T-cell (primary cell): ENCODE results near the gene HOXD12. TPM values are rescaled to one million over a fixed set of nuclear protein-coding genes. Genes with fewer than 3 reads are reported as not detected.

ENCODE experiments used
- ATAC-seq, 4 experiments: fragments of 200-7000 bp in 3 of 4; fragments of 150-1000 bp in 1 of 4; cut with Tn5 transposase; replicated peaks in 1 of 4; 1 replicate in 3 of 4; 2 replicates in 1 of 4; pipeline ENCODE4 v1.10.0; 2021; ENCODE audit warnings: moderate library complexity in 3 of 4, mild to moderate bottlenecking in 2 of 4, moderate number of reproducible peaks in 1 of 4
- CTCF ChIA-PET, 2 donors: fragments of 300-600 bp; sonication (Branson Sonifier 250); formaldehyde crosslinking; loops; one replicate each; lab custom pipeline; 2022; ENCODE audit warnings: antibody characterized with exemption in 2 of 2; lab: Charles Lee
- POLR2A ChIA-PET, 2 donors: fragments of 300-600 bp; sonication (Branson Sonifier 250); formaldehyde crosslinking; loops; one replicate each; lab custom pipeline; 2022; ENCODE audit warnings: antibody characterized with exemption in 2 of 2; lab: Charles Lee
- DNase-seq, 35 experiments: peaks; one replicate each; pipeline versions ENCODE4 v3.0.0 to v3.0.0-alpha.2; 2013 to 2023
- H3K27ac ChIP-seq: one replicate; pipeline ENCODE4 v1.5.1; 2013; ENCODE audit warnings: low read length
- H3K27me3 ChIP-seq, 2 experiments: replicated peaks in 1 of 2; 1 replicate in 1 of 2; 2 replicates in 1 of 2; pipeline versions ENCODE4 v1.6.1 to v1.7.0; 2013; ENCODE audit warnings: low read length in 1 of 2, mixed read lengths in 1 of 2; ENCODE audit not compliant: control insufficient read depth in 2 of 2, insufficient read depth in 2 of 2; ENCODE audit errors: extremely low read depth in 1 of 2
- H3K36me3 ChIP-seq, 2 donors: 1 replicate in 1 of 2; 2 replicates in 1 of 2; pipeline versions ENCODE4 v1.6.1 to v1.7.0; 2013; ENCODE audit warnings: low read length in 1 of 2; ENCODE audit not compliant: control insufficient read depth in 2 of 2, insufficient read depth in 1 of 2; ENCODE audit errors: extremely low read depth in 1 of 2
- H3K4me1 ChIP-seq, 2 experiments: 1 replicate in 1 of 2; 2 replicates in 1 of 2; pipeline versions ENCODE4 v1.6.1 to v1.7.0; 2013; ENCODE audit warnings: low read length in 2 of 2, mixed read lengths in 1 of 2; ENCODE audit not compliant: insufficient read depth in 2 of 2, control insufficient read depth in 1 of 2; ENCODE audit errors: extremely low read depth in 1 of 2
- H3K4me3 ChIP-seq, 2 donors: 1 replicate in 1 of 2; 2 replicates in 1 of 2; pipeline versions ENCODE4 v1.5.1 to v1.7.0; 2013; ENCODE audit warnings: mild to moderate bottlenecking in 2 of 2, low read length in 1 of 2, moderate library complexity in 1 of 2; ENCODE audit not compliant: control insufficient read depth in 1 of 2; ENCODE audit errors: extremely low read depth in 1 of 2
- H3K9me3 ChIP-seq: 2 replicates; pipeline ENCODE4 v1.7.0; 2013
- H3K27ac Mint-ChIP-seq, 2 donors: one replicate each; pipeline ENCODE4 v1.8.0; 2020 to 2021; ENCODE audit warnings: mild to moderate bottlenecking in 2 of 2, mixed read lengths in 2 of 2
- H3K27me3 Mint-ChIP-seq, 2 donors: one replicate each; pipeline ENCODE4 v1.8.0; 2021 to 2022; ENCODE audit warnings: mixed read lengths in 2 of 2
- H3K36me3 Mint-ChIP-seq: one replicate; pipeline ENCODE4 v1.8.0; 2021; ENCODE audit warnings: mixed read lengths
- H3K4me1 Mint-ChIP-seq, 3 donors: one replicate each; pipeline ENCODE4 v1.8.0; 2020 to 2022; ENCODE audit warnings: mixed read lengths in 3 of 3, mild to moderate bottlenecking in 1 of 3
- H3K4me3 Mint-ChIP-seq, 3 donors: one replicate each; pipeline ENCODE4 v1.8.0; 2020 to 2022; ENCODE audit warnings: mild to moderate bottlenecking in 3 of 3, mixed read lengths in 3 of 3, moderate library complexity in 3 of 3
- H3K9me3 Mint-ChIP-seq, 3 donors: one replicate each; pipeline ENCODE4 v1.8.0; 2020 to 2022; ENCODE audit warnings: mixed read lengths in 3 of 3
- WGBS: methylation state at CpG from one replicate; pipeline ENCODE4 v1.1.5; 2013; ENCODE audit warnings: missing lambda C conversion rate; ENCODE audit not compliant: insufficient coverage; 5-methylcytosine and 5-hydroxymethylcytosine counted together
- total RNA-seq, 35 experiments: library from RNA in 6 of 35; stranded (reverse) in 6 of 35; fragments of 120-200 nt in 1 of 35; gene quantifications; one replicate each; pipeline versions ENCODE4 v1.2.1 to v1.2.4 and lab custom pipeline; 2013 to 2026

HOXD12 gene
- total RNA-seq, 5 donors from 2014 or later (not counting 1 experiment from before 2014, with no cell fraction given) = not detected

GRCh38 chr2:176132205-176133171 lies 32.9 kb downstream of the HOXD12 start:
- ChIA-PET CTCF (interaction anchor here (0.6 to 2.2 kb wide), 17 partner anchors 8 to 1018 kb away, joined by 3 to 6 read pairs (median 4); no protein-coding TSS in a partner anchor), POLR2A (interaction anchor here in 1 of 2 donors (0.6 to 0.7 kb wide), 2 partner anchors 7 to 351 kb away, joined by 3 read pairs; no protein-coding TSS in a partner anchor)
- H3K36me3 ChIP-seq = no peaks in the 10 kb centered on the region
- H3K27ac ChIP-seq = no peak overlapping the region
- 10% methylated on average over 17 of the region's 33 CpGs for WGBS
- peak overlapping the region; percentile 74 to 79 (median 77) for H3K4me3 Mint-ChIP-seq
- peaks cover 11 to 43% of the 10 kb centered on the region in 2 experiments for H3K4me1 ChIP-seq
- peaks cover 76 to 84% of the 10 kb centered on the region in 2 donors for H3K27me3 Mint-ChIP-seq
- peak overlapping the region in 1 of 2 donors; percentile 47 for H3K27ac Mint-ChIP-seq
- H3K27me3 ChIP-seq = peaks cover 47 to 79% of the 10 kb centered on the region in 2 experiments
- no peaks in the 10 kb centered on the region for H3K36me3 Mint-ChIP-seq
- peak overlapping the region; percentile 19 to 45 for H3K4me3 ChIP-seq
- no peaks in the 10 kb centered on the region for H3K9me3 ChIP-seq
- H3K9me3 Mint-ChIP-seq = no peaks in the 10 kb centered on the region
- DNase-seq (peak in 1 of 35 experiments; percentile 53), ATAC-seq (no peak)
- peaks cover 32 to 53% (median 51%) of the 10 kb centered on the region in 3 donors for H3K4me1 Mint-ChIP-seq

GRCh38 chr2:176133389-176133788 lies 33.8 kb downstream of the HOXD12 start:
- Histone ChIP-seq H3K4me1 (peaks cover 11 to 40% of the 10 kb centered on the region in 2 experiments), H3K36me3 (no peaks in the 10 kb centered on the region), H3K4me3 (no peak overlapping the region), H3K27me3 (peaks cover 54 to 77% of the 10 kb centered on the region in 2 experiments), H3K27ac (no peak overlapping the region), H3K9me3 (peaks cover 3% of the 10 kb centered on the region)
- POLR2A ChIA-PET = no interaction called here
- Mint-ChIP-seq H3K27ac (no peak overlapping the region), H3K9me3 (peaks cover 0 to 2% (median 2%) of the 10 kb centered on the region in 3 donors), H3K4me1 (peaks cover 30 to 47% (median 46%) of the 10 kb centered on the region in 3 donors), H3K4me3 (no peak overlapping the region), H3K27me3 (peaks cover 76 to 85% of the 10 kb centered on the region in 2 donors), H3K36me3 (no peaks in the 10 kb centered on the region)
- CTCF ChIA-PET = interaction anchor here (0.6 to 1.6 kb wide), 4 partner anchors 20 to 1015 kb away, joined by 3 to 4 read pairs (median 4); no protein-coding TSS in a partner anchor
- DNase-seq (no peak), ATAC-seq (no peak)

GRCh38 chr2:176134035-176134434 lies 34.4 kb downstream of the HOXD12 start:
- Histone ChIP-seq H3K4me3 (no peak overlapping the region), H3K9me3 (peaks cover 6% of the 10 kb centered on the region), H3K27ac (no peak overlapping the region), H3K36me3 (no peaks in the 10 kb centered on the region), H3K4me1 (peaks cover 11 to 37% of the 10 kb centered on the region in 2 experiments), H3K27me3 (peaks cover 55 to 77% of the 10 kb centered on the region in 2 experiments)
- WGBS = 48% methylated on average over 3 of the region's 4 CpGs
- POLR2A ChIA-PET = no interaction called here
- peaks cover 0 to 5% (median 4%) of the 10 kb centered on the region in 3 donors for H3K9me3 Mint-ChIP-seq
- ATAC-seq = no peak
- H3K36me3 Mint-ChIP-seq = no peaks in the 10 kb centered on the region
- no peak for DNase-seq
- CTCF ChIA-PET = interaction anchor here (0.8 to 1.6 kb wide), 3 partner anchors 10 to 321 kb away, joined by 3 to 4 read pairs (median 4); no protein-coding TSS in a partner anchor
- no peak overlapping the region for H3K27ac Mint-ChIP-seq
- peaks cover 30 to 47% (median 46%) of the 10 kb centered on the region in 3 donors for H3K4me1 Mint-ChIP-seq
- H3K4me3 Mint-ChIP-seq = no peak overlapping the region
- H3K27me3 Mint-ChIP-seq = peaks cover 76 to 85% of the 10 kb centered on the region in 2 donors

GRCh38 chr2:176135035-176135440 lies 35.4 kb downstream of the HOXD12 start:
- Mint-ChIP-seq H3K9me3 (peaks cover 0 to 9% (median 4%) of the 10 kb centered on the region in 3 donors), H3K4me3 (peak overlapping the region in 1 of 3 donors; percentile 69), H3K4me1 (peaks cover 31 to 51% (median 50%) of the 10 kb centered on the region in 3 donors), H3K36me3 (no peaks in the 10 kb centered on the region), H3K27ac (no peak overlapping the region), H3K27me3 (peaks cover 84 to 89% of the 10 kb centered on the region in 2 donors)
- no peak overlapping the region for H3K4me3 ChIP-seq
- no peaks in the 10 kb centered on the region for H3K36me3 ChIP-seq
- CTCF ChIA-PET = no interaction called here
- ATAC-seq = no peak
- DNase-seq = no peak
- POLR2A ChIA-PET = no interaction called here
- H3K27me3 ChIP-seq = peaks cover 58 to 78% of the 10 kb centered on the region in 2 experiments
- peaks cover 6% of the 10 kb centered on the region for H3K9me3 ChIP-seq
- H3K27ac ChIP-seq = no peak overlapping the region
- H3K4me1 ChIP-seq = peaks cover 9 to 40% of the 10 kb centered on the region in 2 experiments

GRCh38 chr2:176136374-176137251 lies 37.0 kb downstream of the HOXD12 start:
- Histone ChIP-seq H3K27ac (no peak overlapping the region), H3K27me3 (peaks cover 57 to 80% of the 10 kb centered on the region in 2 experiments), H3K36me3 (no peaks in the 10 kb centered on the region), H3K9me3 (peaks cover 6% of the 10 kb centered on the region), H3K4me3 (peak overlapping the region in 1 of 2 donors; percentile 74), H3K4me1 (peaks cover 7 to 45% of the 10 kb centered on the region in 2 experiments)
- DNase-seq = peak in 1 of 35 experiments; percentile 20
- Mint-ChIP-seq H3K27me3 (peaks cover 80 to 91% of the 10 kb centered on the region in 2 donors), H3K4me3 (peak overlapping the region in 1 of 3 donors; percentile 69), H3K4me1 (peaks cover 36 to 51% (median 50%) of the 10 kb centered on the region in 3 donors), H3K36me3 (no peaks in the 10 kb centered on the region), H3K9me3 (peaks cover 0 to 9% (median 4%) of the 10 kb centered on the region in 3 donors), H3K27ac (no peak overlapping the region)
- ChIA-PET POLR2A (no interaction called here), CTCF (interaction anchor here in 1 of 2 donors (0.6 kb wide), 2 partner anchors 57 to 1631 kb away, joined by 3 read pairs; no protein-coding TSS in a partner anchor)
- 6% methylated on average over 59 of the region's 71 CpGs for WGBS
- no peak for ATAC-seq
